GM12872 (cell line): ENCODE data around the gene RPTOR.
A peak's percentile ranks its signal among the peaks of the same experiment; 100 is the strongest.

Source experiments
- TF ChIP-seq, protein P1 (sequence below): IDR thresholded peaks from 3 replicates; pipeline ENCODE4 v1.5.1; 2011; ENCODE audit warnings: low read depth, mild to moderate bottlenecking, low read length, moderate library complexity; ENCODE audit not compliant: insufficient read depth

RPTOR gene

DNA sequence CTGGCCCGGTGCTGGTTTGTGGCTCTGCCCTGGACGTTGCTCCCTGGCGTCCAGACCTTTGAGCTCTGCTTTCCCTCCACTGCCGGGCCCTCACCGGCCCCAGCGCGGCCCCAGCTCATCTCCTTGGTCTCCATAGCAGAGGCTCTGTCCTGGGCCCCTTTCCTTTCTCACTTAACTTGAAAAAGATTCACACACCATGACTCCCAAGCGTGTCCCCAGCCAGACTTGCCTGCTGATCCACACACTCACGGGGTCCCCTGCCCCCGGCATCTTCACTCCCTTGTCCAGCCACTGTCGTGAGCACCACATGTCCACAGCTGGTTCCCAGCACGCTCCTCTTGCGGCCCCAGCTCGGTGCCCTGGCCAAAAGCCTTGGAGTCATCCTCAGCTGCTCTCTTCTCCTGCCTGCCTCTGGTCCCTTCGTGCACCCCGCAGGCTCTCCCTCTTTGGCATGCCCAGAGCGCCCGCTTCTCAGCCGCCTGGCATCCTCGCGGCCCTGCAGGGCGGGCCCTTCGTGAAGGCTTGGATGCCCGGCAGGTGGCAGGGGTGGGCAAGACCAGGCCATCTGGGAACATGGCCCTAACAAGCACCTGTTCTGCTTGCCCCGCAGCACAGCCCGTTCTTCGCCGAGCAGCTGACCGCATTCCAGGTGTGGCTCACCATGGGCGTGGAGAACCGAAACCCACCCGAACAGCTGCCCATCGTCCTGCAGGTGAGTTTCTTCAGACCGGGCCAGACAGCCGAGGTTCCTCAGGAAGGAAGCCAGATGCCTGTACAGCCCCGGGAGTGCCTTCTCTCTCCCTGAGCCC, 301.4 kb downstream of the RPTOR start:
- TF ChIP-seq, protein P1, sequence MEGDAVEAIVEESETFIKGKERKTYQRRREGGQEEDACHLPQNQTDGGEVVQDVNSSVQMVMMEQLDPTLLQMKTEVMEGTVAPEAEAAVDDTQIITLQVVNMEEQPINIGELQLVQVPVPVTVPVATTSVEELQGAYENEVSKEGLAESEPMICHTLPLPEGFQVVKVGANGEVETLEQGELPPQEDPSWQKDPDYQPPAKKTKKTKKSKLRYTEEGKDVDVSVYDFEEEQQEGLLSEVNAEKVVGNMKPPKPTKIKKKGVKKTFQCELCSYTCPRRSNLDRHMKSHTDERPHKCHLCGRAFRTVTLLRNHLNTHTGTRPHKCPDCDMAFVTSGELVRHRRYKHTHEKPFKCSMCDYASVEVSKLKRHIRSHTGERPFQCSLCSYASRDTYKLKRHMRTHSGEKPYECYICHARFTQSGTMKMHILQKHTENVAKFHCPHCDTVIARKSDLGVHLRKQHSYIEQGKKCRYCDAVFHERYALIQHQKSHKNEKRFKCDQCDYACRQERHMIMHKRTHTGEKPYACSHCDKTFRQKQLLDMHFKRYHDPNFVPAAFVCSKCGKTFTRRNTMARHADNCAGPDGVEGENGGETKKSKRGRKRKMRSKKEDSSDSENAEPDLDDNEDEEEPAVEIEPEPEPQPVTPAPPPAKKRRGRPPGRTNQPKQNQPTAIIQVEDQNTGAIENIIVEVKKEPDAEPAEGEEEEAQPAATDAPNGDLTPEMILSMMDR = peak; percentile 64

DNA sequence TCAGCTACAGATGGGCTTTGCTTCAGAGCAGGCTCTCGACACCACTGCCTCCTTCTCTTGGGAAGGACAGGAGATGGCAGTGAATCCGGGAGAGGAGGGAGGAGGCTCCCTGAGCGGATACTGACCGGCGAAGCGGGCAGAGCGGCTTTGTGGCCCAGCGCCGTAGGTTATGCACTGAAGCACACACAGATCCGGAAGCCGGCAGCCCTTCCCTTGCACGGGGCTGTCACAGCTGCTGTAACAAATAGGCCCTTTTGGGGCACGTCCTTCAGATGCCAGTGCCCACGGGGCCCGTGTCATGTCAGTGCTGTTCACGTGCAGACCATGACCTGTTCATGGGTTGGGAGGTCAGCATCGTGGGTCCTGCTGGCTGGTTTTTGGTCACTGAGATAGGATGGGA, 302.3 kb downstream of the RPTOR start:
- TF ChIP-seq, protein P1 = no peak

DNA sequence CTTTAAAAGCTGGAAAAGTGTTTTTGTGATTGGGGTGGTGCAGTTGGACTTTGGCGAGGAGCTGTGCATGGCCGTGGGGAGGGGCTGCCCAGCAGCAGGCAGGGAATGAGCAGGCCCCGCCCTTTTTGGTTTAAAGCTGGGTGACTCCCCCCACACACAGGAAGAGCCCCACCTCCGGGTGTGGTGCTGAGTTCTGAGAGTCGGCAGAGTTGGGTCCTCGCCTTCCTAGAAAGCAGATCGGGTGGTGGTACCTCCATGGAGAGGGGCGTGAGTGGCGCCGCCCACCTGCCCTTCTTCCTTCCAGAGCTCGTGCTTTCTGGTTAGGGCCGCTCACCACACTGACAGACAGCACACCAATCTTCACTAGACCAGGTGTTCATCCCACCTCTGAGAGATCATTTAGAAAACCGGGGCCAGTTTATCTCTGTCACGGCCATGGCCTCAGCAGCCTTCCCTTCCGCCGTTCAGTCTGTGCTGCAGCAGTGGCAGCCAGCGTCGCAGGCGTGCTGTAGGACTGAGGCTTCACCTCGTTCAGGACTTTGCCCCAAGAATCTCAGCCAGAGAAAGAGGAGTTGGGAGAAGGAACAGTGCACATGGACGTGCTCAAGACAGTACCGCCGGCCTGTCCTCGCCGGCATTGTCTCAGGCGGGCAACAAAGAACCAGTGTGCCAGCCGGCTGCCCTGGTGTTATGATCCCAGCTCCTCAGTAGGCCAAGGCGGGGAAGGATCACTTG, 303.0 kb downstream of the RPTOR start:
- TF ChIP-seq, protein P1 = no peak

DNA sequence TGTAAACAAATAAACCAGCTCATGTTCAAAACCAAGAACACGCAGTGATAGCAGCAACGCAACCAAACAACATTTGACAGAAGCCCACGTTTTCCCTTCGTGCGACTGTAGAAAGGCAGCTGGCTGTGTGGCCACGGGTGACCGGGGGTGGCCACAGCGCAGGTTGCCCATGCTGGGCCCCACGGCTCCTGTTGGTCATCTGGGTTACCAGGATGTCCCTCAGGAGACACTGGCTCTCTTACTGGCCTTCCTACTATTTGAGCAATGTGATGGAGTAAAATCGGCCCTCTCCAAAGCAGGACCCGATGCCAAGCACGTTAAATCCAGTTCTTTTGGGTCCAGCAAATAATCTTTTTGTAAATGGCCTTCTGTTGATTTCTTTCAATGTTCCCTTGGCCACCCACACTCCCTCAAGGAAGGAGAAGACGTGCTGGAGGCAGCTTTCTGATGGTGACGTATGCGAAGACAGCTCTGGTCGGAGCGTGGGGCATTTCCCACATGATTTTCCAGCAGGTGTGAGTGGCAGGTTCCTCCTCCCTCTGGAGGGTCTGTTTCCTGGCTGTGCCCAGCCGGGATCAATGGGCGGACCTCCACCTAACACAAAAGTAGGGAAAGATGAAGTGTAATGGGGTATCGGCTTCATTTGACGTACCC, 303.9 kb downstream of the RPTOR start:
- TF ChIP-seq, protein P1 = no peak

DNA sequence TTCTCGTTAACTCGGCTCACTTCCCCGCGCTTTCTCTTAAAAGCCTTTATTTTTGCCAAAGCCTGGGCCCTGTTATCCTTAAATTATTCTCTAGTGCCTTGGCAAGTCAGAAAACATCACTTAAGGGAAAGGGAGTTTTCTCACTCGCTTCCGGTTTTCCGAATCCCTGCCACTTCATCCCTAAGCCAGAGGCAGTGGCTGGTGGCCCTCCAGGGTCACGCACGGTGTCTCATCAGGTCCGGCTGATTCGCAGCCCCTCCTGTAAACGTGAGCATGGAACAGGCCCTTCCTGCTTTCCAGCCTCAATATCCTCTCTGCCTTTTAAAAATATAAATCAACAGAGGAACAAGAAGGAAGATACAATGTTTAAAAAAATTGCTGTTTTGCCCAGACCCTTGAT, 304.5 kb downstream of the RPTOR start:
- TF ChIP-seq, protein P1 = no peak

DNA sequence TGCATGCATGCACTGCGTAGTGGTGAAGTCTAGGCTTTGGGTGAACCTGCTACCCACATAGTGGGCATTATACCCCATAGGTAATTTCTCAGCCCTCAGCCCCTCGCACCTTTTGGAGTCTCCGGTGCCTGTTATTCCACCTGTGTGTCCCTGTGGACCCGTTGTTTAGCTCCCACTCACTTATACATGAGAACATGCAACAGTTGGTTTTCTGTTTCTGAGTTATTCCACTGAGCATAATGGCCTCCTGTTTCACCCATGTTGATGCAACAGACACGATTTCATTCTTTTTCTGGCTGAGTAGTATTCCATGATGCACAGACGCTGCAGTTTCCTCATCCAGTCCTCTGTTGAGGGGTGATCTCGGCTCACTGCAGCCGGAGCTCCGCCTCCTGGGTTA, 305.5 kb downstream of the RPTOR start:
- TF ChIP-seq, protein P1 = no peak

DNA sequence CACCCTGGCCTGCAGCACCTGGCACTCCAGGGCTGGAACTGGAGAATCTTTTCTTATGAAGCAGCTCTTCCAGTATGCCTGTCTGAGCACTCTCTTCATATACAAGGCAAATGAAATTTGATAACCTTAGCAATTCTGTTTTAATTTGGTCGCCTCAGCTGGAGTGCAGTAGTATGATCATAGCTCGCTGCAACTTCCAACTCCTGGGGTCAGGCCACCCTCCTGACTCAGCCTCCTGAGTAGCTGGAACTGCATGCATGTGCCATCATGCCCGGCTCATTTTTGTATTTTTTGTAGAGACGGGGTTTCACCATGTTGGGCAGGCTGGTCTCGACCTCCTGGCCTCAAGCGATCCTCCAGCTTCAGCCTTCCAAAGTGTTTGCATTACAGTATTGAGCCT, 306.2 kb downstream of the RPTOR start:
- TF ChIP-seq, protein P1 = no peak
